ENCODE data around the gene LAMB4. TPM values are rescaled to one million over a fixed set of nuclear protein-coding genes. Genes with fewer than 3 reads are reported as not detected.
"Not testable (repeated sequence)": the region's sequence is repeated elsewhere in the genome, so short reads cannot be mapped to it uniquely, and the experiment has no call there.

Gene LAMB4
- total and polyA plus RNA-seq, 2 donors from 2014 or later, result 1.2 to 5.4 TPM

GRCh38 chr7:108033776-108034497 lies 96.2 kb downstream of the LAMB4 start:
- H3K4me3 ChIP-seq (ENCODE audit: low read length in 3 of 3), result peak overlapping the region in 1 of 3 donors; percentile 16
- no peaks in the 10 kb centered on the region for H3K9me3 ChIP-seq (ENCODE audit: control insufficient read depth in 2 of 3, insufficient read depth in 1 of 3, low read length in 3 of 3)
- H3K9ac ChIP-seq (ENCODE audit: low read length in 3 of 3), result no peak overlapping the region
- intact Hi-C loops (cut with DNase I), result no loop called here
- H3K4me1 ChIP-seq (ENCODE audit: control insufficient read depth in 2 of 3, insufficient read depth in 2 of 3, low read depth in 1 of 3, low read length in 3 of 3), result peaks cover 0 to 12% (median 0%) of the 10 kb centered on the region in 3 donors
- FAIRE-seq (no peak), DNase-seq (no peak)
- H3K27ac ChIP-seq (ENCODE audit: low read depth in 2 of 2, low read length in 2 of 2), result peak overlapping the region in 1 of 2 donors; percentile 43
- H3K27me3 ChIP-seq (ENCODE audit: control insufficient read depth, insufficient read depth, low read length), result no peaks in the 10 kb centered on the region
- TF ChIP-seq CTCF (IDR thresholded peaks at IDR 0.05; ENCODE audit: borderline replicate concordance, extremely low read depth, insufficient read depth), result no peak
- no peaks in the 10 kb centered on the region for H3K36me3 ChIP-seq (ENCODE audit: control insufficient read depth in 2 of 3, insufficient read depth in 3 of 3, low read length in 3 of 3)

GRCh38 chr7:108033309-108033708 lies 96.9 kb downstream of the LAMB4 start:
- H3K9me3 ChIP-seq (ENCODE audit: control insufficient read depth in 2 of 3, insufficient read depth in 1 of 3, low read length in 3 of 3); H3K9ac ChIP-seq (ENCODE audit: low read length in 3 of 3); FAIRE-seq; H3K27me3 ChIP-seq (ENCODE audit: control insufficient read depth, insufficient read depth, low read length); H3K36me3 ChIP-seq (ENCODE audit: control insufficient read depth in 2 of 3, insufficient read depth in 3 of 3, low read length in 3 of 3); H3K4me3 ChIP-seq (ENCODE audit: low read length in 3 of 3); intact Hi-C loops (cut with DNase I); DNase-seq: not testable (repeated sequence)
- Histone ChIP-seq H3K27ac (ENCODE audit: low read depth in 2 of 2, low read length in 2 of 2) (peak overlapping the region in 1 of 2 donors; percentile 45), H3K4me1 (ENCODE audit: control insufficient read depth in 2 of 3, insufficient read depth in 2 of 3, low read depth in 1 of 3, low read length in 3 of 3) (peaks cover 0 to 12% (median 0%) of the 10 kb centered on the region in 3 donors)

GRCh38 chr7:108030516-108030915 lies 99.6 kb downstream of the LAMB4 start:
- FAIRE-seq (no peak), DNase-seq (no peak)
- intact Hi-C loops (cut with DNase I), result no loop called here
- Histone ChIP-seq H3K27ac (ENCODE audit: low read depth in 2 of 2, low read length in 2 of 2) (no peak overlapping the region), H3K9me3 (ENCODE audit: control insufficient read depth in 2 of 3, insufficient read depth in 1 of 3, low read length in 3 of 3) (no peaks in the 10 kb centered on the region), H3K4me1 (ENCODE audit: control insufficient read depth in 2 of 3, insufficient read depth in 2 of 3, low read depth in 1 of 3, low read length in 3 of 3) (peaks cover 0 to 12% (median 0%) of the 10 kb centered on the region in 3 donors), H3K9ac (ENCODE audit: low read length in 3 of 3) (no peak overlapping the region), H3K4me3 (ENCODE audit: low read length in 3 of 3) (no peak overlapping the region), H3K36me3 (ENCODE audit: control insufficient read depth in 2 of 3, insufficient read depth in 3 of 3, low read length in 3 of 3) (no peaks in the 10 kb centered on the region), H3K27me3 (ENCODE audit: control insufficient read depth, insufficient read depth, low read length) (no peaks in the 10 kb centered on the region)
- TF ChIP-seq CTCF (IDR thresholded peaks at IDR 0.05; ENCODE audit: borderline replicate concordance, extremely low read depth, insufficient read depth), result no peak

- Histone ChIP-seq H3K27me3 (ENCODE audit: control insufficient read depth, insufficient read depth, low read length) (no peaks in the 10 kb centered on the region), H3K9ac (ENCODE audit: low read length in 3 of 3) (no peak overlapping the region), H3K4me1 (ENCODE audit: control insufficient read depth in 2 of 3, insufficient read depth in 2 of 3, low read depth in 1 of 3, low read length in 3 of 3) (peaks cover 0 to 4% (median 0%) of the 10 kb centered on the region in 3 donors), H3K27ac (ENCODE audit: low read depth in 2 of 2, low read length in 2 of 2) (no peak overlapping the region), H3K36me3 (ENCODE audit: control insufficient read depth in 2 of 3, insufficient read depth in 3 of 3, low read length in 3 of 3) (no peaks in the 10 kb centered on the region), H3K9me3 (ENCODE audit: control insufficient read depth in 2 of 3, insufficient read depth in 1 of 3, low read length in 3 of 3) (no peaks in the 10 kb centered on the region), H3K4me3 (ENCODE audit: low read length in 3 of 3) (no peak overlapping the region)
- no peak for DNase-seq
- intact Hi-C loops (cut with DNase I), result no loop called here
- TF ChIP-seq CTCF (IDR thresholded peaks at IDR 0.05; ENCODE audit: borderline replicate concordance, extremely low read depth, insufficient read depth), result no peak
- no peak for FAIRE-seq
Measured at GRCh38 chr7:108029034-108029433, 101.1 kb downstream of the LAMB4 start.
